ENCODE data around the gene ENGASE.
"Not testable (repeated sequence)": the region's sequence is repeated elsewhere in the genome, so short reads cannot be mapped to it uniquely, and the experiment has no call there.

The ENGASE gene

GRCh38 chr17:79066963-79067362 lies 7.7 kb upstream of the ENGASE start:
- DNase-seq (ENCODE audit: low read depth): no peak
- no peak overlapping the region for H3K4me3 ChIP-seq (ENCODE audit: low read length)
- no peak for TF ChIP-seq CTCF (IDR thresholded peaks at IDR 0.05; ENCODE audit: insufficient read depth, low read depth, low read length, missing control alignments)

GRCh38 chr17:79070266-79070880 lies 4.3 kb upstream of the ENGASE start:
- no peak for TF ChIP-seq CTCF (IDR thresholded peaks at IDR 0.05; ENCODE audit: insufficient read depth, low read depth, low read length, missing control alignments)
- no peak overlapping the region for H3K4me3 ChIP-seq (ENCODE audit: low read length)
- DNase-seq (ENCODE audit: low read depth): no peak

- H3K4me3 ChIP-seq (ENCODE audit: low read length): no peak overlapping the region
- no peak for TF ChIP-seq CTCF (IDR thresholded peaks at IDR 0.05; ENCODE audit: insufficient read depth, low read depth, low read length, missing control alignments)
- DNase-seq (ENCODE audit: low read depth): no peak
Measured at GRCh38 chr17:79071161-79071740, 3.4 kb upstream of the ENGASE start.

GRCh38 chr17:79072544-79072943 lies 2.1 kb upstream of the ENGASE start:
- DNase-seq (ENCODE audit: low read depth): no peak
- no peak overlapping the region for H3K4me3 ChIP-seq (ENCODE audit: low read length)
- TF ChIP-seq CTCF (IDR thresholded peaks at IDR 0.05; ENCODE audit: insufficient read depth, low read depth, low read length, missing control alignments): no peak

- no peak for DNase-seq (ENCODE audit: low read depth)
- no peak for TF ChIP-seq CTCF (IDR thresholded peaks at IDR 0.05; ENCODE audit: insufficient read depth, low read depth, low read length, missing control alignments)
- no peak overlapping the region for H3K4me3 ChIP-seq (ENCODE audit: low read length)
Measured at GRCh38 chr17:79073016-79073705, 1.5 kb upstream of the ENGASE start.

GRCh38 chr17:79073706-79074088 lies 927 bp upstream of the ENGASE start:
- no peak for DNase-seq (ENCODE audit: low read depth)
- no peak for TF ChIP-seq CTCF (IDR thresholded peaks at IDR 0.05; ENCODE audit: insufficient read depth, low read depth, low read length, missing control alignments)
- no peak overlapping the region for H3K4me3 ChIP-seq (ENCODE audit: low read length)

- peak overlapping the region; percentile 7 for H3K4me3 ChIP-seq (ENCODE audit: low read length)
- DNase-seq (ENCODE audit: low read depth): not testable (repeated sequence)
Measured at GRCh38 chr17:79074121-79074648, 439 bp upstream of the ENGASE start.

All from epithelial cell of esophagus (primary cell).